ENCODE results near the gene ZDHHC14. TPM values are rescaled to one million over a fixed set of nuclear protein-coding genes. Genes with fewer than 3 reads are reported as not detected.

Gene ZDHHC14
- total RNA-seq, 1 donor: 7.9 TPM

DNA sequence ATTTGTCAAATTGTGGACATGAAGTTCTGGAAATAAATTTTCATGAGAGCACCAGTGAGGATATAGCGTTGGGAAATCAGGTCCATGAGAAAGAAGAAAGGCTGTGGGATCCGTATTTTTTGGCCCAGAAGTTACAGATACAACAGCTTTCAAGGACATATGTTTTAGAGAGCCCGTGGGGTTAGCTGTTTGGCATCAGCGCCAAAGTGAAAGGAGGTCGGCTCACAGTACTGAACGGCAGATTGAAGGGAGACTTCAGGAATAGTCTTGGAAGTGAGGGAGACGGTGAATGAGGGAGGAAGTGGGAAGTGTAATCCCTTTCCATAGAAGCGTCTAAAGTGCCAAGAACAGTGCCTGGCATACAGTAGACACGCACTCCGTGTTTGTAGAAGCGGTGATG lies 31.8 kb downstream of the ZDHHC14 start:
- no peak overlapping the region for H3K4me3 ChIP-seq (ENCODE audit: low read depth, low read length)
- TF ChIP-seq CTCF (IDR thresholded peaks at IDR 0.05; ENCODE audit: insufficient read depth, low read length): no peak
- DNase-seq (ENCODE audit: low read depth): no peak

DNA sequence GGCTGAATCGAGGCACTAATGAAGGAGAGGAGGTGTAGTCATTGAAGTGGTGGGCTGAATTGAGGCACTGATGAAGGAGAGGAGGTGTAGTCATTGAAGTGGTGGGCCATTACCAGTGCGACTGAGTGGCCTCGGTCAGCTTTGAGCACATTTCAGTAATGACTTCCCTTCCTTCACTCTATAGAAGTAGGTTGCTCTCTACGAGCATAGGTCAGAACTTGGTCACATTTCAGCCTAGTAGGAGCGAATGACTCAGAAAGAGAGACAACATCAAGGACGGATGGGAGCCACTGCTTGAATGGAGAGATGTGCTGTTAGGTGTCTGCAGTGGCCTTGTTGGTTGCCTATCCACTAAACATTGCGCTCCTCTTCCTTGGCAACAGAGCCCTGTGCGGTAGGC lies 39.5 kb downstream of the ZDHHC14 start:
- TF ChIP-seq CTCF (IDR thresholded peaks at IDR 0.05; ENCODE audit: insufficient read depth, low read length): no peak

DNA sequence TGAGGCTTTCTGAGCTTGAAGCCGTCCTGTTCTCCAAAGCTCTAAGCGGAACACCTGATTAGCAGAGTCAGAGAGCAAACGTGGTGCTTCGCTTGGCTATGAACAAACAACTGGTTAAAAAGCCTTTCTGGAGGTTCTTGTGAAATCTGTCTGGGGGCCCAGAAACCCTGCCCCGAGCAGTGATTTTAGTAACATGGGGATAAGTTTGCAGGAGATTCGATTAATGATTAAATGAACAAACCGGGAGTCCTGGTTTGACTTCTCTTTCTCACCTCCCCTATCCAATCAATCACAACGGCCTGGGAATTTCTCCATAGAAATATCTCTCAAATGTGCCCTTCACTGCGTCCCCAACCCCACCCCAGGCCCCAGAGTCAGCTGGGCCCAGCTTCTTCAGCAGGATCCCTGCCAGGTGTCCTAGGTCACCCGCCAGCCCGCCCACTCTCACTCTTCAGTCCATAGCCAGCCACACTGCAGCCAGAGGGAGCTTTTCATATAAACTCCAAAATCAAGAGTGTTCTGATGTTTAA lies 43.6 kb downstream of the ZDHHC14 start:
- DNase-seq (ENCODE audit: low read depth): no peak
- H3K4me3 ChIP-seq (ENCODE audit: low read depth, low read length): no peak overlapping the region
- TF ChIP-seq CTCF (IDR thresholded peaks at IDR 0.05; ENCODE audit: insufficient read depth, low read length): no peak

More for the DNA sequence above, 39.5 kb downstream of the ZDHHC14 start:
- no peak for DNase-seq (ENCODE audit: low read depth)
- no peak overlapping the region for H3K4me3 ChIP-seq (ENCODE audit: low read depth, low read length)

GRCh38 chr6:157427969-157428368 lies 47.0 kb downstream of the ZDHHC14 start:
- no peak for TF ChIP-seq CTCF (IDR thresholded peaks at IDR 0.05; ENCODE audit: insufficient read depth, low read length)
- H3K4me3 ChIP-seq (ENCODE audit: low read depth, low read length): no peak overlapping the region
- no peak for DNase-seq (ENCODE audit: low read depth)

DNA sequence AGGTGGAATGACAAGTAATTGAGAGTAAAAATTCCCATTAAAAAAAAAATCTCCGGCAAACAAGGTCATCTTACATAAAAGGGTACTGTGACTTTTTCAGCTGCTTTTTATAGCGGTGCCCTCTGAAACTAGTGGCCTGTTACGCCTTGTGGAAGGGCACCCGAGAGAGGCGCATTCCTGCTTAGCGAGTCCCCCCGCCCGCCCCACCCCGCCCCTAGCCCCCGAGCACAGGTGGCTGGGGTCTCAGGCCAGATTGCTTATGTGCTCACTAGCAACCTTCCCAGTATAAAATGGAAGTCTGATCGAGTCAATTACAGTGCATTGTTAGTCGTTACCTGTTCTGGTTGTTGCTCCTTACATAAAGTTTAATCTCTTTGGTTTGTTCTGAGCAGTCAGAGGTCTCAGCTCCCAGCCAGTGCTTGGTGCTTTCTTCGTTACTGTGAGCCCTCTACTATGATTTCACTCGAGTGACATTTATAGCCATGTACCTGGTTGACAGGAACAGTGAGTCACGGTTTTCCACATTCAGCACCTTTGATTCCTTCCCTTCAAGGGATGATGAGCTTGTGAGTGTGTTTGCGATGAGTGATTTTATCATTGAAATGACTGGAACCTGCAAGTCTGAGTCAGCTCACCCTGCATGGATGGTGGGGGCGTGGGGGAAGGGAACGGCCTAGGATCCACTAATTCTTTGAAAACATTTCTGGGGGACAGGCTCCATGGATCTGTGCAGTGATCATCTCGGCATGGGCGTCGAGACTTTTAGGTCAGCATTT lies 47.6 kb downstream of the ZDHHC14 start:
- no peak overlapping the region for H3K4me3 ChIP-seq (ENCODE audit: low read depth, low read length)
- DNase-seq (ENCODE audit: low read depth): no peak
- TF ChIP-seq CTCF (IDR thresholded peaks at IDR 0.05; ENCODE audit: insufficient read depth, low read length): no peak

DNA sequence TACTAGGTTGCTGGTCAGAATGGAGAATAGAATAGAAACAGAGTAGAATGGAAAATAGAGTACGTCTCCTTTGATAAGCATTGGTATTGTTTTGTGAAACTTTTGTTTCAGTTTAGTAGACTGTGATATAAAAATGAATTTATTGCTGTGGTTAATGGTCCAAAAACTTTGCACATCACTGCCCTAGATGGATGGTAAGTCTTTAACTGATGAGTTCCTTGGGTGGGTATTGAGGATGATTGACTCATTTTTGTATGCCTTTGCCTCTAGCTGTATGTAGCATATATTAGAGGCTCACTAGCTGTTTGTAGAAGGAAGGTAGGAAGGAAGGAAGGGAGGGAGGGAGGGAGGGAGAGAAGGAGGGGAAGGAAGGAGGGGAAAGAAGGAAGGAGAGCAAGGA lies 48.3 kb downstream of the ZDHHC14 start:
- no peak for TF ChIP-seq CTCF (IDR thresholded peaks at IDR 0.05; ENCODE audit: insufficient read depth, low read length)
- no peak overlapping the region for H3K4me3 ChIP-seq (ENCODE audit: low read depth, low read length)
- no peak for DNase-seq (ENCODE audit: low read depth)
